NCI-H128 (cell line): Measurements from ENCODE around the gene FZD10.

ENCODE experiments used
- DNase-seq: peaks from one replicate; lab custom pipeline; 2025; ENCODE audit not compliant: unreplicated experiment; lab: John Stamatoyannopoulos, UW

Gene FZD10

GRCh38 chr12:130152386-130152785 is 9.9 kb upstream of the FZD10 start:
- no peak for DNase-seq

- DNase-seq = no peak
Measured at GRCh38 chr12:130153803-130154202, 8.5 kb upstream of the FZD10 start.

DNA sequence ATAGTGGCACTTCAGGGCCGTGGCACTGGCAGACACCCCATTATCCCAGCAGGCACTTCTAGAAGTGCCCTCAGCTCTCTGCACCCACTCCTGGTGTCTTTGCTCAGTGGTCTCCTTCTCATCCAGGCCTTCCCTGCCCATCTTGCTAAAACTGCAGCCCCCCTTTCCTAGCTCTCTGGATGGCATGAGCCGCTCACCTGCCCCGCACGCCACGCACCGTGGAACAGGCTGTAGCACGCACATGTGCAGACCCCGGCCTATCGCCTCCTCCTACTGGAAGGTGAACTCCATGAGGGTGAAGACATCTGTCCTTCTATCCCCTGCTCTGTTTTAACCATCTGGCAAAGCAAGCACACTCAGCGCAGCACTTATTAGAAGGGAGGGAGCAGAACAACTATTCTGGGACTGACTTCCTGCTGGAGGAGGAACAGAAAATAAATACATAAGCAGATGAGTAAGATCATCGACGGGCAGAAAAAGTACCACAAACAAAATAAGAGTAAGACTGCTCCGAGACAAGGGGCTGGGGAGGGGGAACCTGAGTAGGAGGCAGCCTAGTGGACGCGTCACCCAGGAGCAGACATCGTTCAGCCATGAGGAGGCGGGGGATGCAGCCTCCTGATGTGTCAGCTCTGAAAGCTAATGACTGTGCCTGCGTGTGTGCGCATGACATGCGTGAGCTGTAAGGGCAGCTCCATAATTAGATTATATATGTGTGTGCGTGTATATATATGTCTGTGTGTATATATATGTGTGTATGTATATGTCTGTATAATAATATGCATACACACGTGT is 7.8 kb upstream of the FZD10 start:
- no peak for DNase-seq

DNA sequence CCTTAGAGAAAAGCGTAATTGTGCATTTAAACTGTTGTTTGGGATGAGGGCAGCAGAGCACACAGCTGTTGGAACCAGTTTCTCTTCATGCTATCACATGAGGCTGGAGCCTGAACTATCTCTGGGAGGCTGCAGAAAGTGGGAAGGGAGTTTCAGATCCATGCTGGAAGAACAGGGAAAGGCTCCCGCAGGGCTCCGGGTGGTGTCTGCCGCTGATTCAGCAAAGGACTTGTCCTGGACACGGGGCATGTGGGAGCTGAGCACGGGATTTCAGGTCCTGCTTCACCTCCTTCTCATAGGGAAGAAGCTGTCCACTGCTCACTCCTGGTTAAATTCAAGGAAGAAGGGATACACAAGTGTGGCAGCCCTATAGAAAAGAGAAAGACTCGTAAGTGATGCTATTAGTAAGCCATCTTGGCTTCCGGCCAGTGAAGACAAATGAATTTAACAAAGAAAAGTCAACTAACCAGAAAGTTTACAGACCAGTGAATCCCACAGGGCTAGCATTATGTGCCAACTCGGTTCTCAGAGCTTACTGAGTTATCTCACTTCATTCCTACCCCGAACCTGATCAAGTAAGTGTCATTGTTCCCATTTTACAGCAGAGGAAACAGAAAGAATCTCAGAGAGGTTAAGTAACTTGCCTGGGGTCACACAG is 6.7 kb upstream of the FZD10 start:
- DNase-seq = no peak

DNA sequence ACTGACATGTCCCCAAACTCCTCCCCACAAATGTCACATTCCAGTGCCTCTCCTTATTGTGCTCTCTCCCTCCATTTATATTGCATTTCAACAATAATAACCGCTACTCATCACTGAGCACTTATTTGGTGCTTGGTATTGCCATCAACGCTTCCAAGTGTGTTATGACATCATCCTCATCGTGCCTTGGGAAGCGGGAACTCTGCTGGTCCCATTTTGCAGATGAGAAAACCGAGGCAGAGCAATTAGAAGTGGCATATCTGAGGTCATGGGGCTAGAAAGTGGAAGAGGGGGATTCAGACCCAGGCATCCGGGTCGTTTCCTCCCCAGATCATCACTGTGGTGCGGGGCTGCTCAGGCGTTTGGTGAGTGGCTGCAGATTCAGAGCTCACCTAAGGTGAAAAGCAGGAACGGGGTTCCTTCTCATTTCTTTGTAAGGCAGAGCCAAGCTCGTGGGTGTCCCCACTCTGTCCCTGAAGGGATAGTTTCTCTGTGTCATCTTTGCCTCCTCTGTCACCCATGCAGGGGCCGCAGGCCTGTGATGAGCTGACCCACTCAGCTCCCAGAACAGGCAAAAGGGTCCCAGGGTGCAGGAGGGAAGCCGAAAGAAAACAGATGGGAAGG is 5.5 kb upstream of the FZD10 start:
- DNase-seq = no peak

DNA sequence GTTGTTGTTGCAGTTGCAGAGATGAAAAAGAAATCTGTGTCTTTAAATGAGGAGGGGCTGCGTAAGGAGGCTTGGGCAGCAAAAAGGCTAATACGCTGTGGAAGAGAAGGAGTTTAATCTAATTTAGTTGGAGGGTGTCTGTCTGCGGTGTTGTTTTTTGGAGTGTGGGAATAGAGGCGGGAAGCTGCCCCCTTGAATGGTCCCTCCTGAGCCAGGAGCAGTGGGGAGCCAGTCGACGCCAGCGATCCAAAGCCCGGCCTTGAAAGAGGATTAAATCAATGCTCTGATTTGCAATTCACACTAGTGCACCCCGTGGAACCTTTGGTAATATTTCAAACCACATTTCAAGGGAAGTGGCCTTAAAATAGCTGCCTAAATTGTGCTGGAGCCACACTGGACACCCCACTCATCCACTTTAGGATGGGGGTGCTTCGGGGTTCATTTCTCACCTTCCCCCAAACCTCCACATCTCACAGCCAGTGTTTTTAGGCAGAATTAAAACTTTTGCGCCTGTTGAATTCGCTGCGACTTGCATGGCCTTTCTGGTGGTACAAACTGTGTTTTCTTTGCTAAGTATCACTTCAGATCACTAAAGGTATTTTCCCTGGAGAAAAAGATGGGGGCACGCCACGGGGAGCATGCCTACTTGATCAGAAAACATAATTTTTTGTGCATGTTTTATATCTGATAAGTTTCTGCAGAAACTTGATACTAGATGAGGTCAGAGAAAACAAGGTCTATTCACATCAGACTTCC is 4.1 kb upstream of the FZD10 start:
- DNase-seq = no peak

- DNase-seq = no peak
Measured at GRCh38 chr12:130158754-130159059, 3.6 kb upstream of the FZD10 start.

DNA sequence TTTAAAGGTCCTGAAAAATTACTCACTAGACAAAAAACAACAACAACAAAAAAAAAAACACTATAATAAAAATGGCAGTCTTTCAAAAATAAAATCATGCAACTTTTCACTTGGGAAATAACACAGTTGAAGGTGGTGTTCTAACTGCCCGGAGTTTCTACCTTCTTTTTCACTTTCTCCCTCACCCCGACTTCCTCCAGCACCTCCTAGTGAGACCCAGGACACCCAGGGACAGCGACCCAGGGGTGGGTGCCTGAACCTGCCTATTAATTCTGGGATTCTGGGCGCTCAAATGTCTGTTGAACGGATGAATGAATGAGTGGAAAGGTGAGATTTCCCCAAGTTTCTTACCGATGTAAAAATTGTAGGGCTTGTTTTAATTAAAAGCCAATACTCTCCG is 2.0 kb upstream of the FZD10 start:
- DNase-seq = no peak

DNA sequence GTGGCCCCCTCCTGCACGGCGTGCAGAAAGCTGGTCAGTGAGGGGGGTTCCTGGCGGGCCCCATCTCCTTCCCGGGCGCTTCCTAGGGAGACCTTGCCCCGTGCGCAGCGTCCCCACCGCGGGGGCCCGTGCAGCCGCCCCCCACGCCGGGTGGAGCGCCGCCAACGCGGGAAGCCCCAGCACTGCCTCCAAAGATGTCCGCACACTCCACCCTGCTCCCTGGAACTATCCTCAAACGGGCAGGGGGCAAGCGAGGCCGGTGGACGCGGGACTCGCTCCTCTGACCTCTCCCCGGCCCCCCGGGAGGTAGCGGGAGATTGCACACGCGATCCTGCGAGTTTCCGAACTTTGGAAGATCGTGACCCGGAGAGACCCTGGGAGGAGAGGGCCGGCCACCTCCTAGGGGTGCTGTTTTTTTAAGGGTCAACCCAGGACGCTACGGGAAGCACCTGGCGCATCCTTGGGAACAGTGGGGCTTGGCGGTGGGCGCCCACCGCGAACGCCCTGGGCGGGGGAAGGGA is 1.5 kb upstream of the FZD10 start:
- no peak for DNase-seq

- no peak for DNase-seq
Measured at GRCh38 chr12:130161261-130162243, 712 bp upstream of the FZD10 start.

DNA sequence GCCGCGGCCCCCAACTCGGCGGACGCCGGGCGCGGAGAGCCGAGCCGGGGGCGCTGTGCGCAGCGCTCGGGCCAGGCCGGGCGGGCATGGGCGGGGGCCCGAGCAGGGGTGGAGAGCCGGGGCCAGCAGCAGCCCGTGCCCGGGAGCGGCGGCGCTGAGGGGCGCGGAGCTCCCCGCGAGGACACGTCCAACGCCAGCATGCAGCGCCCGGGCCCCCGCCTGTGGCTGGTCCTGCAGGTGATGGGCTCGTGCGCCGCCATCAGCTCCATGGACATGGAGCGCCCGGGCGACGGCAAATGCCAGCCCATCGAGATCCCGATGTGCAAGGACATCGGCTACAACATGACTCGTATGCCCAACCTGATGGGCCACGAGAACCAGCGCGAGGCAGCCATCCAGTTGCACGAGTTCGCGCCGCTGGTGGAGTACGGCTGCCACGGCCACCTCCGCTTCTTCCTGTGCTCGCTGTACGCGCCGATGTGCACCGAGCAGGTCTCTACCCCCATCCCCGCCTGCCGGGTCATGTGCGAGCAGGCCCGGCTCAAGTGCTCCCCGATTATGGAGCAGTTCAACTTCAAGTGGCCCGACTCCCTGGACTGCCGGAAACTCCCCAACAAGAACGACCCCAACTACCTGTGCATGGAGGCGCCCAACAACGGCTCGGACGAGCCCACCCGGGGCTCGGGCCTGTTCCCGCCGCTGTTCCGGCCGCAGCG is 639 bp downstream of the FZD10 start:
- no peak for DNase-seq

DNA sequence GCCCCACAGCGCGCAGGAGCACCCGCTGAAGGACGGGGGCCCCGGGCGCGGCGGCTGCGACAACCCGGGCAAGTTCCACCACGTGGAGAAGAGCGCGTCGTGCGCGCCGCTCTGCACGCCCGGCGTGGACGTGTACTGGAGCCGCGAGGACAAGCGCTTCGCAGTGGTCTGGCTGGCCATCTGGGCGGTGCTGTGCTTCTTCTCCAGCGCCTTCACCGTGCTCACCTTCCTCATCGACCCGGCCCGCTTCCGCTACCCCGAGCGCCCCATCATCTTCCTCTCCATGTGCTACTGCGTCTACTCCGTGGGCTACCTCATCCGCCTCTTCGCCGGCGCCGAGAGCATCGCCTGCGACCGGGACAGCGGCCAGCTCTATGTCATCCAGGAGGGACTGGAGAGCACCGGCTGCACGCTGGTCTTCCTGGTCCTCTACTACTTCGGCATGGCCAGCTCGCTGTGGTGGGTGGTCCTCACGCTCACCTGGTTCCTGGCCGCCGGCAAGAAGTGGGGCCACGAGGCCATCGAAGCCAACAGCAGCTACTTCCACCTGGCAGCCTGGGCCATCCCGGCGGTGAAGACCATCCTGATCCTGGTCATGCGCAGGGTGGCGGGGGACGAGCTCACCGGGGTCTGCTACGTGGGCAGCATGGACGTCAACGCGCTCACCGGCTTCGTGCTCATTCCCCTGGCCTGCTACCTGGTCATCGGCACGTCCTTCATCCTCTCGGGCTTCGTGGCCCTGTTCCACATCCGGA is 1.4 kb downstream of the FZD10 start:
- DNase-seq = no peak

DNA sequence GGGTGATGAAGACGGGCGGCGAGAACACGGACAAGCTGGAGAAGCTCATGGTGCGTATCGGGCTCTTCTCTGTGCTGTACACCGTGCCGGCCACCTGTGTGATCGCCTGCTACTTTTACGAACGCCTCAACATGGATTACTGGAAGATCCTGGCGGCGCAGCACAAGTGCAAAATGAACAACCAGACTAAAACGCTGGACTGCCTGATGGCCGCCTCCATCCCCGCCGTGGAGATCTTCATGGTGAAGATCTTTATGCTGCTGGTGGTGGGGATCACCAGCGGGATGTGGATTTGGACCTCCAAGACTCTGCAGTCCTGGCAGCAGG is 1.9 kb downstream of the FZD10 start:
- DNase-seq = no peak

DNA sequence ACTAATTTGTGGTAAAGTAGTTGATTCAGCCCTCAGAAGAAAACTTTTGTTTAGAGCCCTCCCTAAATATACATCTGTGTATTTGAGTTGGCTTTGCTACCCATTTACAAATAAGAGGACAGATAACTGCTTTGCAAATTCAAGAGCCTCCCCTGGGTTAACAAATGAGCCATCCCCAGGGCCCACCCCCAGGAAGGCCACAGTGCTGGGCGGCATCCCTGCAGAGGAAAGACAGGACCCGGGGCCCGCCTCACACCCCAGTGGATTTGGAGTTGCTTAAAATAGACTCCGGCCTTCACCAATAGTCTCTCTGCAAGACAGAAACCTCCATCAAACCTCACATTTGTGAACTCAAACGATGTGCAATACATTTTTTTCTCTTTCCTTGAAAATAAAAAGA is 2.7 kb downstream of the FZD10 start:
- no peak for DNase-seq

DNA sequence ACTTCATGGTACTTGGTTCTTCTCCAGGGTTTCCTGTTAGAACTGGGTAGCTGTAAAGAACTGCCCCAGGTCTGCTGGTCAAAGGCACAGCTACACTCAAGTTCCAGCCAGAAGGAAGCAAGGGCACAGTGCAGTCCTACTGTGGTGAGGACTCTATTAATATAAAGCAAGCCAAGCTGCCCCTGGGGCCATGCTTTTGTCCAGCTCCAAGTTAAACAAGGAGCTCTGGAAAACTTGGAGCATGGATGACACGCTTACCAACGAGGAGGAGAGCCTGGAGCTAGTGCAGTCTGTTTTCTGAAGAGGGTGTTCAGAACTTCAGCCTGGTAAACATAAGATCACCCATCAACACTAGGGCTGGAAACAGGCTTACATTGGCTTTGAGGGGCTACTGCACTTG is 4.0 kb downstream of the FZD10 start:
- no peak for DNase-seq

DNA sequence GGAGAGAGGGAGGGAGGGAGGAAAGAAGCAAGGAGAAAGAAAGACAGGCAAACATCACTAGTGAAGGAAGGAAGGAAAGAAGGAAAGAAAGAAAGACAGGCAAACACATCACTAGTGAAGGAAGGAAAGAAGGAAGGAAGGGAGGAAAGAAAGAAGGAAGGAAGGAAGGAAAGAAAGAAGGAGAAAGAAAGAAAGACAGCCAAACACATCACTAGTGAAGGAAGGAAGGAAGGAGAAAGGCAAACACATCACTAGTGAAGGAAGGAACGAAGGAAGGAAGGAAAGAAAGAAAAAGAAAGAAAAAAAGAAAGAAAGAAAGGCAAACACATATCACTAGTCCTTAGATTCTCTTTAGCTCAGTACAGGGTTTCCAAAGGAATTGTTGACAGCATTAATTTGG is 5.3 kb downstream of the FZD10 start:
- DNase-seq = no peak

GRCh38 chr12:130169256-130169655 is 7.0 kb downstream of the FZD10 start:
- DNase-seq = no peak

DNA sequence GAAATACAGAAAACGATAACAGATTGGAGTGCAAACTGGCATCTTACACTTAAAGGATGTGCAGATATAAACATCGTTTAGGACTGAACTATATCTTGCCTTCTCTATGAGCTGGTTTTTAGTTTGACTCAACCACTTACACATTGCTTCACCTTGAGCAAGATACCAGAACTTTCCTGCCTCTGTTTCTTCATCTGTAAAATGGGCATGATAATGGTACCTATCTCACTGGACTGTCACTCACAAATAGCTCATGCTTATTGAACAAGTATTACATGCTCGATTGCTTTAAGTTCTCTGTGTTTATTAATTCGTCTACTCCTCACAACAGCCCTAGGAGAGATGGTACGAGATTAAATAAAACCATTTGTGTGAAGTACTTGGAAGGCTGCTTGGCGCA is 7.7 kb downstream of the FZD10 start:
- DNase-seq = no peak

DNA sequence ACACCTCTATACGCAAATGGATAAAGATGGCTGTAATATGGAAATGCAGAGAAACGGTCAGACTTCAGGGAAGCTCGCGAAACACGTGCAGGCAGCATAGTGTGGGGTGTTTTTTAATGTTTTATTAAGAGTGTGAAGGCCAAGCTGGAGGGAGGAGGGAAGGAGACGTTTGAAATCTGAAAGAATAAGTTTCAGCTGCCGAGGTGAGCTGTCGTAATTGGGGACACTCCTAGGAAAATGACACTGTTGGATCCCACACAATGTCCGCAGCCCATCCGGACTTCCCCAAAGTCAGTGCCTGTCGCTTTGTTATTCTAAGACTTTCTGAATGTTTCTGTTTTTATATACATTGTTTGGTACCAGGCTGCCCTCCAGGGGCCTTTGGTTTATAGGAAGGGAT is 8.3 kb downstream of the FZD10 start:
- DNase-seq = no peak
